ENCODE measurements around the gene ARHGDIA.

GRCh38 chr17:81907219-81908145 lies 36.3 kb upstream of the ARHGDIA start:
- TF ChIP-seq REST (IDR thresholded peaks at IDR 0.05; ENCODE audit: insufficient read depth in 1 of 2, low read depth in 2 of 2, low read length in 2 of 2) (no peak), POLR2AphosphoS5 (IDR thresholded peaks at IDR 0.05; ENCODE audit: low read depth, low read length) (no peak), TAF1 (IDR thresholded peaks at IDR 0.05; ENCODE audit: borderline replicate concordance, insufficient read depth, low read length) (no peak), SIN3A (IDR thresholded peaks at IDR 0.05; ENCODE audit: borderline replicate concordance, insufficient read depth, low read length) (no peak)

Measured in PFSK-1 (cell line).